ENCODE data around the gene EHF.

- TF ChIP-seq EZH2 (IDR thresholded peaks at IDR 0.05; ENCODE audit: low read depth) (no peak), CTCF (conservative IDR thresholded peaks at IDR 0.05) (peak; percentile 20; the same call in 1 of the 2 replicates)
Observed at GRCh38 chr11:34653851-34654482, 33.1 kb downstream of the EHF start.

Data from PC-9 (cell line).